ENCODE results near the gene UBXN4.

DNA sequence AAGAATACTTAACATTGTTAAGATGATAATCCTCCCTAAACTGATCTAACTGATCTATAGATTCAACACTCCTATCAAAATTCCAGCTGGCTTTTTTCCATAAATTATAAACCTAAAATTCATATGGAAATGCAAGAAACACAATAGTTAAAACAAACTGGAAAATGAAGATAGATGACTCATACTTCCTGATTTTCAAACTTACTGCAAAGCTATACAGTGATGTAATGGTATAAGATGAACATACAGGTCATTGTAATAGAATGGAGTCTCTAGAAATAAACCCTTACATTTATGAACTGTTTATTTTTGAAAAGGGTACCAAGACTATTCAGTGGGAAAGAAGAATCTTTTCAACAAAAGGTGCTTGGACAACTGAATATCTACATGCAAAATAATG is 32.3 kb downstream of the UBXN4 start:
- no peak for TF ChIP-seq EZH2phosphoT487 (IDR thresholded peaks at IDR 0.05)
- TF ChIP-seq, protein P1, sequence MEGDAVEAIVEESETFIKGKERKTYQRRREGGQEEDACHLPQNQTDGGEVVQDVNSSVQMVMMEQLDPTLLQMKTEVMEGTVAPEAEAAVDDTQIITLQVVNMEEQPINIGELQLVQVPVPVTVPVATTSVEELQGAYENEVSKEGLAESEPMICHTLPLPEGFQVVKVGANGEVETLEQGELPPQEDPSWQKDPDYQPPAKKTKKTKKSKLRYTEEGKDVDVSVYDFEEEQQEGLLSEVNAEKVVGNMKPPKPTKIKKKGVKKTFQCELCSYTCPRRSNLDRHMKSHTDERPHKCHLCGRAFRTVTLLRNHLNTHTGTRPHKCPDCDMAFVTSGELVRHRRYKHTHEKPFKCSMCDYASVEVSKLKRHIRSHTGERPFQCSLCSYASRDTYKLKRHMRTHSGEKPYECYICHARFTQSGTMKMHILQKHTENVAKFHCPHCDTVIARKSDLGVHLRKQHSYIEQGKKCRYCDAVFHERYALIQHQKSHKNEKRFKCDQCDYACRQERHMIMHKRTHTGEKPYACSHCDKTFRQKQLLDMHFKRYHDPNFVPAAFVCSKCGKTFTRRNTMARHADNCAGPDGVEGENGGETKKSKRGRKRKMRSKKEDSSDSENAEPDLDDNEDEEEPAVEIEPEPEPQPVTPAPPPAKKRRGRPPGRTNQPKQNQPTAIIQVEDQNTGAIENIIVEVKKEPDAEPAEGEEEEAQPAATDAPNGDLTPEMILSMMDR (IDR thresholded peaks at IDR 0.05): no peak
